B cell (primary cell): Measurements from ENCODE around the gene PHLDB3. TPM values are rescaled to one million over a fixed set of nuclear protein-coding genes. Genes with fewer than 3 reads are reported as not detected.

Experiments
- ATAC-seq: fragments of 200-7000 bp; cut with Tn5 transposase; one replicate; pipeline ENCODE4 v1.10.0; 2021; ENCODE audit warnings: low read depth, mild to moderate bottlenecking, moderate number of reproducible peaks, moderate library complexity
- CTCF ChIA-PET: fragments of 350-600 bp; sonication (Branson Sonifier 250); formaldehyde crosslinking; loops from one replicate; lab custom pipeline; 2021; ENCODE audit warnings: antibody characterized with exemption, inconsistent platforms; lab: Charles Lee
- POLR2A ChIA-PET: fragments of 350-600 bp; sonication (Branson Sonifier 250); formaldehyde crosslinking; loops from one replicate; lab custom pipeline; 2021; ENCODE audit warnings: antibody characterized with exemption; lab: Charles Lee
- DNase-seq: peaks from one replicate; pipeline ENCODE4 v3.0.0; 2013
- H2AFZ ChIP-seq: 2 replicates; pipeline ENCODE4 v1.6.1; 2012; ENCODE audit warnings: mild to moderate bottlenecking, low read depth, low read length; ENCODE audit not compliant: insufficient read depth, poor library complexity, severe bottlenecking
- H3K27ac ChIP-seq, 2 donors: 1 replicate in 1 of 2; 2 replicates in 1 of 2; pipeline ENCODE4 v1.5.1; 2012 to 2013; ENCODE audit warnings: low read length in 2 of 2, mild to moderate bottlenecking in 2 of 2, moderate library complexity in 1 of 2
- H3K27me3 ChIP-seq, 4 experiments: fragments of 200-600 bp in 1 of 4; sonication (generic) in 1 of 4; replicated peaks in 1 of 4; 1 replicate in 2 of 4; 2 replicates in 2 of 4; pipeline versions ENCODE4 v1.6.1 to v1.7.0; 2013 to 2016; ENCODE audit warnings: low read length in 3 of 4, mild to moderate bottlenecking in 2 of 4, mixed read lengths in 1 of 4, moderate library complexity in 1 of 4; ENCODE audit not compliant: insufficient read depth in 4 of 4, control insufficient read depth in 3 of 4; ENCODE audit errors: control extremely low read depth in 1 of 4
- H3K36me3 ChIP-seq, 2 experiments: replicated peaks in 1 of 2; 1 replicate in 1 of 2; 2 replicates in 1 of 2; pipeline versions ENCODE4 v1.6.1 to v1.7.1; 2013; ENCODE audit warnings: low read length in 1 of 2; ENCODE audit not compliant: insufficient read depth in 2 of 2, control insufficient read depth in 1 of 2; ENCODE audit errors: control extremely low read depth in 1 of 2, extremely low read depth in 1 of 2
- H3K4me1 ChIP-seq, 2 donors: fragments of 200-600 bp in 1 of 2; sonication (generic) in 1 of 2; 1 replicate in 1 of 2; 2 replicates in 1 of 2; pipeline versions ENCODE4 v1.5.1 to v1.6.1; 2013 to 2017; ENCODE audit warnings: low read length in 2 of 2; ENCODE audit not compliant: control insufficient read depth in 2 of 2, insufficient read depth in 2 of 2
- H3K4me2 ChIP-seq: replicated peaks from 2 replicates; pipeline ENCODE3; 2012; ENCODE audit warnings: mild to moderate bottlenecking, low read depth, low read length; ENCODE audit not compliant: poor library complexity, severe bottlenecking
- H3K4me3 ChIP-seq, 5 experiments: fragments of 200-600 bp in 1 of 5; sonication (generic) in 1 of 5; 1 replicate in 3 of 5; 2 replicates in 2 of 5; pipeline versions ENCODE4 v1.5.1 to v1.7.0; 2011 to 2016; ENCODE audit warnings: low read length in 4 of 5, mild to moderate bottlenecking in 4 of 5, low read depth in 2 of 5, control low read depth in 1 of 5, moderate library complexity in 1 of 5; ENCODE audit not compliant: insufficient read depth in 1 of 5; ENCODE audit errors: control extremely low read depth in 1 of 5, extremely low read depth in 1 of 5
- H3K79me2 ChIP-seq: fragments of 200-600 bp; sonication (generic); one replicate; pipeline ENCODE4 v1.6.0; 2016; ENCODE audit warnings: low read length; ENCODE audit not compliant: control insufficient read depth, insufficient read depth
- H3K9ac ChIP-seq: fragments of 200-600 bp; sonication (generic); 2 replicates; pipeline ENCODE4 v1.6.1; 2017; ENCODE audit warnings: mild to moderate bottlenecking, low read length, moderate library complexity
- H3K9me3 ChIP-seq, 3 donors: one replicate each; pipeline versions ENCODE4 v1.6.1 to v1.7.1; 2013; ENCODE audit warnings: low read length in 2 of 3; ENCODE audit not compliant: control insufficient read depth in 2 of 3, insufficient read depth in 1 of 3; ENCODE audit errors: control extremely low read depth in 1 of 3
- H4K20me1 ChIP-seq: 2 replicates; pipeline ENCODE4 v1.6.0; 2012; ENCODE audit warnings: mild to moderate bottlenecking, low read length; ENCODE audit not compliant: insufficient read depth, control insufficient read depth, poor library complexity, severe bottlenecking
- H3K27ac Mint-ChIP-seq: one replicate; pipeline ENCODE4 v1.8.0; 2021; ENCODE audit warnings: mixed read lengths
- H3K27me3 Mint-ChIP-seq: one replicate; pipeline ENCODE4 v1.8.0; 2021; ENCODE audit warnings: mixed read lengths
- H3K4me1 Mint-ChIP-seq: one replicate; pipeline ENCODE4 v1.8.0; 2021; ENCODE audit warnings: mixed read lengths
- H3K4me3 Mint-ChIP-seq: one replicate; pipeline ENCODE4 v1.8.0; 2021; ENCODE audit warnings: mixed read lengths
- H3K9me3 Mint-ChIP-seq: one replicate; pipeline ENCODE4 v1.8.0; 2022; ENCODE audit warnings: mixed read lengths; ENCODE audit not compliant: insufficient read depth
- CTCF ChIP-seq: fragments of 200-600 bp; IDR thresholded peaks from one replicate; pipeline ENCODE4 v1.8.0; 2022; ENCODE audit warnings: antibody characterized with exemption, mild to moderate bottlenecking
- EZH2 ChIP-seq: IDR thresholded peaks from 2 replicates; pipeline ENCODE4 v1.6.1; 2012; ENCODE audit warnings: borderline replicate concordance, low read depth, mild to moderate bottlenecking, moderate library complexity, low read length; ENCODE audit not compliant: insufficient read depth, poor library complexity, severe bottlenecking
- WGBS: methylation state at CpG from one replicate; pipeline ENCODE4 v1.1.5; 2013; ENCODE audit warnings: missing lambda C conversion rate; ENCODE audit not compliant: insufficient coverage; 5-methylcytosine and 5-hydroxymethylcytosine counted together
- intact Hi-C: fragments of 100-400 bp; cut with micrococcal nuclease; formaldehyde crosslinking; loops from one replicate; pipeline ENCODE4 v1.10.0; 2022
- polyA plus RNA-seq: library from polyadenylated mRNA; depleted of rRNA; stranded (reverse); fragments of >200 nt; gene quantifications from 2 replicates; pipeline ENCODE4 v1.2.3, GENCODE V29; 2012
- total RNA-seq, 2 donors: library from RNA; stranded (reverse); fragments of 120-200 nt in 1 of 2; gene quantifications; 1 replicate in 1 of 2; 2 replicates in 1 of 2; pipeline versions ENCODE4 v1.2.3 to v1.2.4, GENCODE V29; 2013 to 2022

Gene PHLDB3
- total and polyA plus RNA-seq, 2 donors (not counting 1 experiment from before 2014, with no cell fraction given): 10.2 to 30.7 TPM

DNA sequence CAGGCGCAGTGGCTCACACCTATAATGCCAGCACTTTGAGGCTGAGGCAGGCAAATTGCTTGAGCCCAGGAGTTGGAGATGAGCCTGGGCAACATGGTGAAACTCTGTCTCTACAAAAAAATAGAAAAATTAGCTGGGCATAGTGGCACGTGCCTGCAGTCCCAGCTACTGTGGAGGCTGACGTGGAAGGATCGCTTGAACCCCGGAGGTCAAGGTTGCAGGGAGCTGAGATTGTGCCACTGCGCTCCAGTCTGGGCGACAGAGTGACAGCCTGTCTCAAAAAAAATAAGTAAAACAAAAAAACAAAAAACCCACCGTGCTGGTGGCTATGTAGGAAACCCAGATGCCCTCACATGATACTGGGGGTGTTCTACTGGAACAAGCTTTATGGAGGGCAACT, 16.4 kb downstream of the PHLDB3 start:
- no peak for TF ChIP-seq EZH2
- TF ChIP-seq CTCF: no peak
- POLR2A ChIA-PET: interaction anchor here (0.7 kb wide), 1 partner anchor 24 kb away, joined by 3 read pairs; no protein-coding TSS in a partner anchor

DNA sequence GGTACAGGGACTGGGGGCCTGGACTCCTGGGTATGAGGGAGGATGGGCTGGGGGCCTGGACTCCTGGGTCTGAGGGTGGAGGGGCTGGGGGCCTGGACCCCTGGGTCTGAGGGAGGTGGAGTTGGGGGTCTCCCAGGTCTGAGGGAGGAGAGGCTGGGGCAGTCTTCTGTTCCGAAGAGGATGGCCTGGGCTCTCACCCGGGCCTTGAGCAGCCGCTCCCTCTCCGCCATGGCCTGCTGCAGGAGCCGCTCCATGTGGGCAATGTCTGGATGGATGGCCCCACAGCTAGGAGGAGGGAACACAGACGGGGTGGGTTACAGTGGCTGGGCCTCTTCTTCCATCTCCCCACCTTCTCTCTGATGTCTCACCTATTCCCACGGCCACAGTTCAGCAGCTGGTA, 18.1 kb downstream of the PHLDB3 start:
- DNase-seq: no peak
- TF ChIP-seq CTCF (no peak), EZH2 (no peak)
- ATAC-seq: no peak
- CTCF ChIA-PET: no interaction called here
- Histone ChIP-seq H4K20me1 (no peaks in the 10 kb centered on the region), H3K4me3 (no peak overlapping the region), H3K79me2 (no peaks in the 10 kb centered on the region), H3K4me2 (peak overlapping the region; percentile 57), H3K36me3 (no peaks in the 10 kb centered on the region), H3K9ac (no peak overlapping the region), H3K9me3 (no peaks in the 10 kb centered on the region), H3K4me1 (peaks cover 32 to 36% of the 10 kb centered on the region in 2 donors), H2AFZ (no peak overlapping the region), H3K27me3 (no peaks in the 10 kb centered on the region), H3K27ac (no peak overlapping the region)
- peaks cover 27% of the 10 kb centered on the region for H3K4me1 Mint-ChIP-seq
- intact Hi-C loops: no loop called here
- no peak overlapping the region for H3K27ac Mint-ChIP-seq
- no peak overlapping the region for H3K4me3 Mint-ChIP-seq
- POLR2A ChIA-PET: interaction anchor here (0.5 kb wide), 1 partner anchor 19 kb away, joined by 5 read pairs; no protein-coding TSS in a partner anchor
- H3K27me3 Mint-ChIP-seq: no peaks in the 10 kb centered on the region
- H3K9me3 Mint-ChIP-seq: no peaks in the 10 kb centered on the region
- WGBS: 100% methylated on average over 6 of the region's 7 CpGs

More for the DNA sequence above, 16.4 kb downstream of the PHLDB3 start:
- intact Hi-C loops: no loop called here
- Histone ChIP-seq H3K4me1 (peaks cover 32 to 36% of the 10 kb centered on the region in 2 donors), H4K20me1 (no peaks in the 10 kb centered on the region), H2AFZ (no peak overlapping the region), H3K9me3 (no peaks in the 10 kb centered on the region), H3K27me3 (no peaks in the 10 kb centered on the region), H3K4me2 (peak overlapping the region; percentile 57), H3K79me2 (no peaks in the 10 kb centered on the region), H3K27ac (no peak overlapping the region), H3K9ac (no peak overlapping the region), H3K4me3 (no peak overlapping the region), H3K36me3 (no peaks in the 10 kb centered on the region)
- no peaks in the 10 kb centered on the region for H3K27me3 Mint-ChIP-seq
- WGBS: 96% methylated on average over 3 of the region's 8 CpGs
- H3K4me1 Mint-ChIP-seq: peaks cover 27% of the 10 kb centered on the region
- ATAC-seq (no peak), DNase-seq (no peak)
- no peak overlapping the region for H3K4me3 Mint-ChIP-seq
- CTCF ChIA-PET: interaction anchor here (1.1 kb wide), 1 partner anchor 32 kb away, joined by 6 read pairs; no protein-coding TSS in a partner anchor
- H3K9me3 Mint-ChIP-seq: no peaks in the 10 kb centered on the region
- no peak overlapping the region for H3K27ac Mint-ChIP-seq
